ENCODE data around the gene PLK3.

Gene PLK3

DNA sequence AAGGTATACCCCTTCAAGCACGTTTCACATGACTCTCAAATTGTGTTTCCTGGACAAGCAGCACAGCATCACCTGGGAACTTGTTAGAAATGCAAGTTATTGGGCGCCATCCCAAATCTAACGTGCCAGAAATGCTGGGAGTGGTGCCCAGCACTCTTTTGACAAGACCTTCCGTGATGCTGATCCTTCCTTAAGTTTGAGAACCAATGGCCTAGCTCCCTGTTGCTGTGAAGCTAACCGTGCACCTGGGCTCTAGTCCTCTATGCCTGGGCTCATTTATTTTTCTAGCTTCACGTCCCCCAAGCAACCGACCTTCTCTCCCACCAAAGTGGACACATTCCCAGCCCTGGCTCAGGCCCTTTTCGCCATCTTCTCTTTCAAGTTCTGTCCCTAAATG is 16.5 kb upstream of the PLK3 start:
- no peak for DNase-seq (ENCODE audit: low read depth)
- H3K4me3 ChIP-seq (ENCODE audit: control insufficient read depth, low read depth, low read length): peak overlapping the region; percentile 19; the same call in 1 of the 2 replicates
- no peak for TF ChIP-seq CTCF (IDR thresholded peaks at IDR 0.05; ENCODE audit: control insufficient read depth, insufficient read depth, low read depth, low read length, missing control alignments)

GRCh38 chr1:44784094-44785028 is 15.8 kb upstream of the PLK3 start:
- TF ChIP-seq CTCF (IDR thresholded peaks at IDR 0.05; ENCODE audit: control insufficient read depth, insufficient read depth, low read depth, low read length, missing control alignments): peak; percentile 3
- peak overlapping the region; percentile 19; the same call in 1 of the 2 replicates for H3K4me3 ChIP-seq (ENCODE audit: control insufficient read depth, low read depth, low read length)
- no peak for DNase-seq (ENCODE audit: low read depth)

DNA sequence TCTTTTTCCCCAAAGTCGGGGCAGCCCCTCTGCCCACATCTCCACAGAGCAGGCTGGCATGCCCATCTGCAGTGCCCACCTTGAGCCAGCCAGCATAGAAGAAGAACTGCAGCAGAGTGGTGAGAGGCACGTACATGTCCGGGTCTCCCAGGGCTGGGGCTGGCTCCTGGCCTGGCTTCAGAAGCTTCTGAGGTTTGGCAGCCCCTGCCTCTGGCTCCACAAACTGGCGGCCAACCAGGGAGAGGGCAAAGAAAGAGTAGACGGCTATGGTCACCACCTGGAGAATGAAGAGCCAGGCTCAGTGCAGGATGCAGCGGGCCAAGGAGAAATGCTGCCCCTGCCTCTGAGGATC is 15.2 kb upstream of the PLK3 start:
- no peak for DNase-seq (ENCODE audit: low read depth)
- no peak for TF ChIP-seq CTCF (IDR thresholded peaks at IDR 0.05; ENCODE audit: control insufficient read depth, insufficient read depth, low read depth, low read length, missing control alignments)
- H3K4me3 ChIP-seq (ENCODE audit: control insufficient read depth, low read depth, low read length): no peak overlapping the region

DNA sequence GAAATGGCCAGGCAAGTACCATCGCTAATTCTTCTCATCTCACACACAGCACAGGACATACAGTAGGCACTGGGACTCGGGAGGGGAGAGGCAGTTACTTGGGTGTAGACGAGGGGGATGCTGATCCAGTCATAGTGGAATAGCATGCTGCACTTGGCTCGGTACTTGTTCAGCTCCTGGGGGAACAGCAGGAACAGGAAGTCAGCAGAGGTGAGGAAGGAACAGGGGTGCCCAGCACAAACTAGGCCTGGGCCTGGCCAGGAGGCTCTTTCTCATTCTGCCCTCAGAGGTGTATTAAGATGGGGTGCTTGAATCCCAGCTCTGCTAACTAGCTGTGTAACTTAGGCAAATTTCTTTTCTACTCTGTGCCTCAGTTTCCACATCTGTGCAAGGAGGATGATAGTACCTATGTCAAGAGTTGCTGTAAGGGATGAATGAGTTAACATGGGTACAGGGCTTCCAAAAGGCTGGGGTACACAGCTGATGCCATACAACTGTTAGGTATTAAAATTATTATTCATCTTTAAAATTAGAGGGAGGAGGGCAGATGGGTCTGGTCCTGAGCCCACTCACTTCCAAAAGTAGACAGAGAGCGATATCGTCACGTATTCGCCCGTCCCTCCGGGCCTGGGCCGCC is 14.6 kb upstream of the PLK3 start:
- no peak overlapping the region; the same call in 1 of the 2 replicates for H3K4me3 ChIP-seq (ENCODE audit: control insufficient read depth, low read depth, low read length)

GRCh38 chr1:44786138-44786840 is 13.9 kb upstream of the PLK3 start:
- TF ChIP-seq CTCF (IDR thresholded peaks at IDR 0.05; ENCODE audit: control insufficient read depth, insufficient read depth, low read depth, low read length, missing control alignments): peak; percentile 97
- no peak for DNase-seq (ENCODE audit: low read depth)
- H3K4me3 ChIP-seq (ENCODE audit: control insufficient read depth, low read depth, low read length): peak overlapping the region; percentile 32

More for the DNA sequence above, 14.6 kb upstream of the PLK3 start:
- DNase-seq (ENCODE audit: low read depth): no peak
- TF ChIP-seq CTCF (IDR thresholded peaks at IDR 0.05; ENCODE audit: control insufficient read depth, insufficient read depth, low read depth, low read length, missing control alignments): no peak

DNA sequence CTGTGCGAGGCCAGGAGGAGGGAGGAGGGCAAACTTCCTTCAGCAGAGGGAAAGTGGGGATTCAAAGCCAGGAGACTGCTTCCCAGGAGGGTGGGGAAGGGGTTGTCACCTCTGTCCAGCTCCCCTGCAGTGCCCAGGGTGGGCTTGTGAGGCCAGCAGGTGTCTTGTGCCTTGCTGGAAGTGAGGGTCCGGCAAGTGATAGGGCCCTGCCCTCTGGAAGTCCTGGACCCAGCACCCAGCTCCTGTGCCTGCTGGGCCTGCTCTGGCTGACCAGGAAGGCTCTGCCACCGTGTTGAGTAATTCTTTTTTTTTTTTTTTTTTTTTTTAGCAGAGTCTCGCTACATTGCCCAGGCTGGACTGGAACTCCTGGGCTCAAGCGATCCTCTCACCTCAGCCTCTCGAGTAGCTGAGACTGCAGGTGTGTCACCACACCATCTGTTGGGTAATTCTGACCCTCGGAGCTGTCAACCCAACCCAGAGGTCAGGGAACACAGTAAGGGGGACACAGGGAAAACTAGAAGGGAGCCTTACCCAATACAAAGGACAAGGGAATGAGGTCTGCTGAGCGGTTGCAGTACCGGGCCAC is 13.2 kb upstream of the PLK3 start:
- DNase-seq (ENCODE audit: low read depth): no peak
- no peak overlapping the region for H3K4me3 ChIP-seq (ENCODE audit: control insufficient read depth, low read depth, low read length)
- no peak for TF ChIP-seq CTCF (IDR thresholded peaks at IDR 0.05; ENCODE audit: control insufficient read depth, insufficient read depth, low read depth, low read length, missing control alignments)

Measured in AG09309 (cell line).